GM23338 (cell line): ENCODE results near the gene ULK4.

Experiments
- CTCF ChIP-seq, 2 experiments: fragments of 200-600 bp in 1 of 2; sonication (generic) in 1 of 2; conservative IDR thresholded peaks; 2 replicates each; pipeline versions ENCODE4 v1.5.1 to v1.6.1; 2016 to 2017; ENCODE audit warnings: antibody characterized with exemption in 2 of 2, low read depth in 2 of 2, mild to moderate bottlenecking in 2 of 2, moderate library complexity in 1 of 2
- EZH2 ChIP-seq: fragments of 200-600 bp; sonication (generic); IDR thresholded peaks from one replicate; pipeline ENCODE4 v1.8.0; 2017; ENCODE audit warnings: antibody characterized with exemption, mild to moderate bottlenecking, low read depth; ENCODE audit not compliant: unreplicated experiment
- EZH2phosphoT487 ChIP-seq: fragments of 200-600 bp; sonication (generic); IDR thresholded peaks from one replicate; pipeline ENCODE4 v1.8.1; 2018; ENCODE audit warnings: antibody characterized with exemption; ENCODE audit not compliant: unreplicated experiment
- JUNB ChIP-seq: IDR thresholded peaks from one replicate; pipeline ENCODE4 v1.6.1; 2016; ENCODE audit warnings: antibody characterized with exemption; ENCODE audit not compliant: unreplicated experiment
- POLR2AphosphoS5 ChIP-seq: IDR thresholded peaks from 2 replicates; pipeline ENCODE4 v1.6.1; 2016; ENCODE audit warnings: antibody characterized with exemption, low read depth

GRCh38 chr3:41241161-41241560, 720.7 kb downstream of the ULK4 start:
- TF ChIP-seq JUNB (no peak), CTCF (conservative IDR thresholded peaks at IDR 0.05; ENCODE audit: low read depth in 2 of 2) (no peak), EZH2 (no peak), POLR2AphosphoS5 (no peak), EZH2phosphoT487 (no peak)
